Measurements from ENCODE around the gene INO80B.
A peak's percentile ranks its signal among the peaks of the same experiment; 100 is the strongest.

Gene INO80B

GRCh38 chr2:74488643-74489481 is 34.0 kb downstream of the INO80B start:
- no peak for DNase-seq (ENCODE audit: low read depth)
- no peak overlapping the region for H3K4me3 ChIP-seq (ENCODE audit: low read depth, low read length)
- TF ChIP-seq, protein P1, sequence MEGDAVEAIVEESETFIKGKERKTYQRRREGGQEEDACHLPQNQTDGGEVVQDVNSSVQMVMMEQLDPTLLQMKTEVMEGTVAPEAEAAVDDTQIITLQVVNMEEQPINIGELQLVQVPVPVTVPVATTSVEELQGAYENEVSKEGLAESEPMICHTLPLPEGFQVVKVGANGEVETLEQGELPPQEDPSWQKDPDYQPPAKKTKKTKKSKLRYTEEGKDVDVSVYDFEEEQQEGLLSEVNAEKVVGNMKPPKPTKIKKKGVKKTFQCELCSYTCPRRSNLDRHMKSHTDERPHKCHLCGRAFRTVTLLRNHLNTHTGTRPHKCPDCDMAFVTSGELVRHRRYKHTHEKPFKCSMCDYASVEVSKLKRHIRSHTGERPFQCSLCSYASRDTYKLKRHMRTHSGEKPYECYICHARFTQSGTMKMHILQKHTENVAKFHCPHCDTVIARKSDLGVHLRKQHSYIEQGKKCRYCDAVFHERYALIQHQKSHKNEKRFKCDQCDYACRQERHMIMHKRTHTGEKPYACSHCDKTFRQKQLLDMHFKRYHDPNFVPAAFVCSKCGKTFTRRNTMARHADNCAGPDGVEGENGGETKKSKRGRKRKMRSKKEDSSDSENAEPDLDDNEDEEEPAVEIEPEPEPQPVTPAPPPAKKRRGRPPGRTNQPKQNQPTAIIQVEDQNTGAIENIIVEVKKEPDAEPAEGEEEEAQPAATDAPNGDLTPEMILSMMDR (conservative IDR thresholded peaks at IDR 0.05; ENCODE audit: low read depth, low read length), result no peak

DNA sequence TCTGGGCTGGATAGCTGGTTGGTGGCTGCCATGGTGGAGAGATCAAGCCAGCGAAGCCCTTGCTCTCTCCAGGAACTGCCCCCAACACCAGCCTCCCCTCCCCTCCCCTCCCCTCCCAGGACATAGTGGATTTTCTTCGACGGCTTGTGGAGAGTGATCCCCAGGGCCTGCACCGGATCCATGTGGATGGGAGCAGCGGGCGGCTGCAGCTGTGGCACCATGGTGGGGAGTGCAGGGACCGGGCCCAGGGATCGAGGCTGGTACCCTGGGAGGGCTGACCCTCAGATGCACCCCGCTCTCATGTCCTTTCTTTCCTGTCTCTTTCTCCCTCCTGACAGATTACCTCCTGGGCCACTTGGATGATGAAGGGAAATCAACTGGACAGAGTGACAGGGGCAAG is 35.0 kb downstream of the INO80B start:
- DNase-seq (ENCODE audit: low read depth), result no peak
- H3K4me3 ChIP-seq (ENCODE audit: low read depth, low read length), result no peak overlapping the region
- TF ChIP-seq, protein P1 (conservative IDR thresholded peaks at IDR 0.05; ENCODE audit: low read depth, low read length), result no peak

- no peak overlapping the region for H3K4me3 ChIP-seq (ENCODE audit: low read depth, low read length)
- TF ChIP-seq, protein P1 (conservative IDR thresholded peaks at IDR 0.05; ENCODE audit: low read depth, low read length), result no peak
- DNase-seq (ENCODE audit: low read depth), result no peak
Measured at GRCh38 chr2:74491648-74492544, 37.0 kb downstream of the INO80B start.

GRCh38 chr2:74493546-74493945 is 38.7 kb downstream of the INO80B start:
- DNase-seq (ENCODE audit: low read depth), result no peak
- TF ChIP-seq, protein P1 (conservative IDR thresholded peaks at IDR 0.05; ENCODE audit: low read depth, low read length), result no peak
- H3K4me3 ChIP-seq (ENCODE audit: low read depth, low read length), result no peak overlapping the region

- TF ChIP-seq, protein P1 (conservative IDR thresholded peaks at IDR 0.05; ENCODE audit: low read depth, low read length), result no peak
- H3K4me3 ChIP-seq (ENCODE audit: low read depth, low read length), result no peak overlapping the region
- no peak for DNase-seq (ENCODE audit: low read depth)
Measured at GRCh38 chr2:74495440-74495839, 40.6 kb downstream of the INO80B start.

GRCh38 chr2:74496997-74497776 is 42.3 kb downstream of the INO80B start:
- no peak for DNase-seq (ENCODE audit: low read depth)
- TF ChIP-seq, protein P1 (conservative IDR thresholded peaks at IDR 0.05; ENCODE audit: low read depth, low read length), result no peak
- peak overlapping the region; percentile 35 for H3K4me3 ChIP-seq (ENCODE audit: low read depth, low read length)

All from choroid plexus epithelial cell (primary cell).